Mesenchymal stem cell (in vitro differentiated cells and primary cell): ENCODE results near the gene UBE2F.

Experiments used
- DNase-seq: peaks from one replicate; pipeline ENCODE4 v3.0.0-alpha.2; 2013
- H2AFZ ChIP-seq: one replicate; pipeline ENCODE4 v1.6.1; 2013; ENCODE audit warnings: low read depth, mild to moderate bottlenecking, control low read depth, inconsistent platforms, low read length, moderate library complexity
- H2AK5ac ChIP-seq: 2 replicates; pipeline ENCODE4 v1.6.1; 2013; ENCODE audit warnings: low read length, moderate library complexity, mild to moderate bottlenecking, inconsistent platforms; ENCODE audit not compliant: severe bottlenecking
- H2BK120ac ChIP-seq: one replicate; pipeline ENCODE4 v1.6.1; 2013; ENCODE audit warnings: low read depth, mild to moderate bottlenecking, inconsistent platforms, low read length, moderate library complexity
- H2BK12ac ChIP-seq, 2 experiments: one replicate each; pipeline ENCODE4 v1.6.1; 2013; ENCODE audit warnings: inconsistent platforms in 2 of 2, low read length in 2 of 2, mild to moderate bottlenecking in 2 of 2, moderate library complexity in 2 of 2, control low read depth in 1 of 2
- H2BK15ac ChIP-seq: one replicate; pipeline ENCODE4 v1.6.1; 2013; ENCODE audit warnings: mild to moderate bottlenecking, low read depth, inconsistent platforms; ENCODE audit not compliant: poor library complexity, severe bottlenecking
- H2BK5ac ChIP-seq: 2 replicates; pipeline ENCODE4 v1.6.1; 2013; ENCODE audit warnings: low read depth, mild to moderate bottlenecking, low read length, control low read depth, inconsistent platforms; ENCODE audit not compliant: poor library complexity, severe bottlenecking
- H3K14ac ChIP-seq, 2 experiments: one replicate each; pipeline ENCODE4 v1.6.1; 2013; ENCODE audit warnings: inconsistent platforms in 2 of 2, low read length in 2 of 2, control low read depth in 1 of 2, mild to moderate bottlenecking in 1 of 2, moderate library complexity in 1 of 2
- H3K18ac ChIP-seq, 2 experiments: one replicate each; pipeline ENCODE4 v1.6.1; 2013; ENCODE audit warnings: inconsistent platforms in 2 of 2, low read length in 2 of 2, control low read depth in 1 of 2, low read depth in 1 of 2, mild to moderate bottlenecking in 1 of 2
- H3K23ac ChIP-seq, 2 experiments: one replicate each; pipeline ENCODE4 v1.6.1; 2013; ENCODE audit warnings: inconsistent platforms in 2 of 2, low read length in 2 of 2, mild to moderate bottlenecking in 2 of 2, moderate library complexity in 2 of 2, control low read depth in 1 of 2
- H3K27ac ChIP-seq: 2 replicates; pipeline ENCODE4 v1.5.1; 2013; ENCODE audit warnings: mild to moderate bottlenecking, moderate library complexity, low read length, control low read depth, inconsistent platforms; ENCODE audit not compliant: poor library complexity, severe bottlenecking
- H3K27me3 ChIP-seq, 2 experiments: 2 replicates each; pipeline versions ENCODE4 v1.6.1 to v1.7.0; 2013; ENCODE audit warnings: low read length in 2 of 2, mild to moderate bottlenecking in 2 of 2, moderate library complexity in 2 of 2, control low read depth in 1 of 2, inconsistent platforms in 1 of 2; ENCODE audit not compliant: control insufficient read depth in 1 of 2, insufficient read depth in 1 of 2
- H3K36me3 ChIP-seq, 2 experiments: 2 replicates each; pipeline versions ENCODE4 v1.6.1 to v1.7.0; 2013; ENCODE audit warnings: low read length in 2 of 2, control low read depth in 1 of 2, inconsistent platforms in 1 of 2, low read depth in 1 of 2, mild to moderate bottlenecking in 1 of 2; ENCODE audit not compliant: insufficient read depth in 2 of 2, control insufficient read depth in 1 of 2
- H3K4ac ChIP-seq, 2 experiments: one replicate each; pipeline ENCODE4 v1.6.1; 2013; ENCODE audit warnings: inconsistent platforms in 2 of 2, low read length in 2 of 2, mild to moderate bottlenecking in 2 of 2, moderate library complexity in 2 of 2, control low read depth in 1 of 2, low read depth in 1 of 2
- H3K4me1 ChIP-seq: 2 replicates; pipeline ENCODE4 v1.6.1; 2013; ENCODE audit warnings: low read depth, low read length, control low read depth; ENCODE audit not compliant: control insufficient read depth, insufficient read depth
- H3K4me2 ChIP-seq: 2 replicates; pipeline ENCODE4 v1.6.1; 2013; ENCODE audit warnings: low read length, mild to moderate bottlenecking, inconsistent platforms; ENCODE audit not compliant: poor library complexity, severe bottlenecking
- H3K4me3 ChIP-seq, 2 experiments: 2 replicates each; pipeline versions ENCODE4 v1.5.1 to v1.7.0; 2013; ENCODE audit warnings: low read length in 2 of 2, mild to moderate bottlenecking in 2 of 2, control low read depth in 1 of 2, low read depth in 1 of 2; ENCODE audit not compliant: insufficient read depth in 1 of 2
- H3K79me1 ChIP-seq: replicated peaks from 2 replicates; pipeline ENCODE4 v1.6.1; 2013; ENCODE audit warnings: mild to moderate bottlenecking, control low read depth, low read length, inconsistent platforms; ENCODE audit not compliant: poor library complexity, severe bottlenecking
- H3K9ac ChIP-seq: 2 replicates; pipeline ENCODE4 v1.7.0; 2013; ENCODE audit warnings: mild to moderate bottlenecking, low read length, moderate library complexity
- H3K9me3 ChIP-seq: 2 replicates; pipeline ENCODE4 v1.7.0; 2013; ENCODE audit warnings: mild to moderate bottlenecking, low read length; ENCODE audit not compliant: control insufficient read depth
- H4K8ac ChIP-seq: one replicate; pipeline ENCODE4 v1.6.1; 2013; ENCODE audit warnings: inconsistent platforms, mild to moderate bottlenecking, low read length, moderate library complexity
- H4K91ac ChIP-seq: one replicate; pipeline ENCODE4 v1.6.1; 2013; ENCODE audit warnings: mild to moderate bottlenecking, low read length, inconsistent platforms
- WGBS: methylation state at CpG from one replicate; pipeline ENCODE4 v1.1.7; 2013; ENCODE audit warnings: mixed read lengths; 5-methylcytosine and 5-hydroxymethylcytosine counted together

UBE2F gene

DNA sequence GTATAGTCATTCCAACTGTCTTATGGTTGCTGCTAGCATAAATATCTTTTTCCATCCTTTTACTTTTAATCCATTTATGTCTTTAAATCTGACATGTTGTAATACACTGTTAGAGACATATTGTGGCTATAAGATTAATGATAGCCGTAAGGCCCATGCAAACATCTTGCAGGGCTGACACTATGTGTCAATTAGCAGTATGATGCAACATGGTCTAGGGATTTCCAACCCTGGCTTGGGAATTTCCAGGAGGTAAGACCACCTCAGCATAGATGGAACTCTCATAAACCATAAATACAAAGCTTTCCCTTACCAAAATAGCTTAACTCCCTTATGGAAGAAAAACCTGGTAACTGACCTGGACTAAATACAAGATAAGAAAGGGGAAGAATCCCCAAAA is 110.5 kb downstream of the UBE2F start:
- H3K18ac ChIP-seq = no peak overlapping the region
- no peaks in the 10 kb centered on the region for H3K4me1 ChIP-seq
- no peak overlapping the region for H2BK12ac ChIP-seq
- H3K27ac ChIP-seq = no peak overlapping the region
- H3K27me3 ChIP-seq = no peaks in the 10 kb centered on the region
- no peak overlapping the region for H2BK5ac ChIP-seq
- H4K8ac ChIP-seq = no peak overlapping the region
- H3K79me1 ChIP-seq = peaks cover 8% of the 10 kb centered on the region
- no peak overlapping the region for H2AFZ ChIP-seq
- peak; percentile 26 for DNase-seq
- H2AK5ac ChIP-seq = no peak overlapping the region
- H3K36me3 ChIP-seq = peaks cover 24 to 33% of the 10 kb centered on the region in 2 experiments
- H2BK120ac ChIP-seq = no peak overlapping the region
- WGBS = 100% methylated on average over 1 of the region's 1 CpG
- no peak overlapping the region for H3K4me2 ChIP-seq
- no peak overlapping the region for H3K4ac ChIP-seq
- no peak overlapping the region for H2BK15ac ChIP-seq
- H3K14ac ChIP-seq = no peak overlapping the region
- no peak overlapping the region for H3K23ac ChIP-seq
- no peak overlapping the region for H3K9ac ChIP-seq
- H3K9me3 ChIP-seq = peaks cover 20% of the 10 kb centered on the region
- no peak overlapping the region for H3K4me3 ChIP-seq
- H4K91ac ChIP-seq = no peak overlapping the region

DNA sequence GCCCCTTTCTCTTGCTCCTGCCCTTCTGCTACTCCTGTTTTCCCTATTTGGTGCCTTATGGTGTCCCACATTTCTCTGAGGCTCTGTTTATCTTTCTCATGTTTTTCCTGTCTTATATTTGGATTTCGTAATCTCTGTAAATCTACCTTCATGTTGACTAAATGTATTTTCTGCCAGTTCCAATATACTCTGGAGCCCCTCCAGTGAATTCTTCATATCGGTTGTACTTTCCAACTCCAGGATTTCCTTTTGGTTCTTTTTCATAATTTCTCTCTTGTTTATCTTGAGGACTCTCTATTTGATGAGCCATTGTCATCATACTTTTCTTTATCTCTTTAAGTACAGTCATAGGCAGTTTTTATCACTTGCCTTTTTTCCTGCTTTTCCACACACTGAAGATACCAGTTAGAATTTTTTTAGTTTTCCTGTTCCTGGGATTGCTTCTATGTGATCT is 113.1 kb downstream of the UBE2F start:
- Histone ChIP-seq H2BK15ac (no peak overlapping the region), H3K18ac (no peak overlapping the region), H3K9me3 (no peaks in the 10 kb centered on the region), H3K4ac (no peak overlapping the region), H3K23ac (no peak overlapping the region), H3K4me1 (no peaks in the 10 kb centered on the region), H3K27me3 (no peaks in the 10 kb centered on the region), H3K36me3 (peaks cover 35 to 38% of the 10 kb centered on the region in 2 experiments), H3K27ac (no peak overlapping the region), H2BK5ac (no peak overlapping the region), H2AFZ (no peak overlapping the region), H3K9ac (no peak overlapping the region), H3K79me1 (peaks cover 7% of the 10 kb centered on the region), H4K8ac (no peak overlapping the region), H3K4me3 (no peak overlapping the region), H2AK5ac (no peak overlapping the region), H2BK120ac (no peak overlapping the region), H4K91ac (no peak overlapping the region), H3K4me2 (no peak overlapping the region), H2BK12ac (no peak overlapping the region), H3K14ac (no peak overlapping the region)
- 94% methylated on average over 2 of the region's 2 CpGs for WGBS
- no peak for DNase-seq

DNA sequence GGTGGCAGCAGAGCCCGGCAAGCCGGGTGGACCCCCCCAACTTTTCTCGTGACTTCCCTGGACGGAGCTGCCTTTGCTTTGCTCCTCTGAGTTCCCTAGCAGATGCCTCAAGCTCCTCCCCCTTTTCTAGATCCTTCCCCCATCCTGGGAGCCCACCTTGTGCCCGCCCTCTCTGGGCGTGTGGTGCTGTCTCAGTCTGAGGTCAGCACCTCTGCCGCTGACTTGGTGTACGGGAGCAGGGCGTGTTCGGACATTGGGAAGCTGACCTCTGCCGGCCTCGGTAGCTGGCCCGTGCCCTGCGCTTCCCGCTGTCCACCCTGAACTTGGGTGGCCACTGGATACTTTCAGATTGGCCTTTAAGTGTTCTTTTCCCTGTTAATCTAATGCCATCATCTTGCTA is 113.7 kb downstream of the UBE2F start:
- Histone ChIP-seq H3K4me2 (no peak overlapping the region), H2BK120ac (no peak overlapping the region), H4K91ac (peak overlapping the region; percentile 65), H3K27me3 (no peaks in the 10 kb centered on the region), H3K23ac (no peak overlapping the region), H2BK12ac (no peak overlapping the region), H3K27ac (no peak overlapping the region), H3K4me1 (no peaks in the 10 kb centered on the region), H4K8ac (no peak overlapping the region), H3K79me1 (peaks cover 7% of the 10 kb centered on the region), H2AFZ (no peak overlapping the region), H2BK15ac (no peak overlapping the region), H2AK5ac (no peak overlapping the region), H2BK5ac (no peak overlapping the region), H3K9me3 (no peaks in the 10 kb centered on the region), H3K9ac (no peak overlapping the region), H3K36me3 (peaks cover 34 to 35% of the 10 kb centered on the region in 2 experiments), H3K18ac (peak overlapping the region in 1 of 2 experiments; percentile 11), H3K4ac (no peak overlapping the region), H3K14ac (no peak overlapping the region), H3K4me3 (no peak overlapping the region)
- no peak for DNase-seq
- WGBS = 97% methylated on average over 15 of the region's 15 CpGs

DNA sequence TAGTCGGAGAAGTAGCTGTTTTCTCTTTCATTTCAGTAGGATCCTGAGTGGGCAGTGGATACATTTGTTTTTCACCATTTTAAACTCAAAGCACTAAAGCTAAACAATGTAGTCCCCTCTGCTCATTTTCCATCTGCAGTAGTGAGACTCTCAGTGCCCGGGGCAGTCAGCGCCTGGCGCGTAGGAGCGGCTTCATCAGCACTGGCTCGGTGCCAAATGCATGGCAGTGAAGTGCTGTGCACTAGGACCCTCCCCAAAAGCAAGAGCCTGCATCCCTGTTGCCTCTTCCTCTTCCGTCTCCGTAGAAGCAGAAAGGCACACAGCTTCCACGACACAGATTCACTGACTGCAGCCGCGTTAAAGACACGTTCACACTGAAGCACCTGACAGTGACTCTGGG is 114.3 kb downstream of the UBE2F start:
- Histone ChIP-seq H2AK5ac (no peak overlapping the region), H3K14ac (no peak overlapping the region), H3K4me2 (no peak overlapping the region), H2AFZ (no peak overlapping the region), H3K18ac (no peak overlapping the region), H3K27ac (no peak overlapping the region), H2BK5ac (no peak overlapping the region), H2BK12ac (no peak overlapping the region), H3K36me3 (peaks cover 35 to 37% of the 10 kb centered on the region in 2 experiments), H3K79me1 (peaks cover 7% of the 10 kb centered on the region), H3K4ac (no peak overlapping the region), H4K8ac (no peak overlapping the region), H3K27me3 (no peaks in the 10 kb centered on the region), H2BK120ac (no peak overlapping the region), H3K9me3 (no peaks in the 10 kb centered on the region), H3K23ac (no peak overlapping the region), H2BK15ac (no peak overlapping the region), H3K9ac (no peak overlapping the region), H3K4me1 (no peaks in the 10 kb centered on the region), H3K4me3 (no peak overlapping the region), H4K91ac (no peak overlapping the region)
- no peak for DNase-seq
- WGBS = 98% methylated on average over 12 of the region's 13 CpGs
